ENCODE measurements around the gene TAS2R46.
"Not testable (repeated sequence)": the region's sequence is repeated elsewhere in the genome, so short reads cannot be mapped to it uniquely, and the experiment has no call there.

DNA sequence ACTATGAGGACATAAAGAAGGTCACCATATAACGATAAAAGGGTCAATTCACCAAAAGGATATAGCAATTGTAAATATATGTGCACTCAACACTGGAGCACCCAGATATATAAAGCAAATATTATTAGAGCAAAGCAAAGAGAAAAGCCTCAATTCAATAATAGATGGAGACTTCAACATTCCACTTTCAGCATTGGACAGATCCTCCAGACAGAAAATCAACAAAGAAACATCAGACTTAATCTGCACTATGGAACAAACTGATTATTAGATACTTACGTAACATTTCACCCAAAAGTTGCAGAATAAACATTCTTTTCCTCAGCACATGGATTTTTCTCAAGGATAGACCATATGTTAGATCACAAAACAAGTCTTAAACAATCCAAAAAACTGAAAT is 20.7 kb downstream of the TAS2R46 start:
- not testable (repeated sequence) for TF ChIP-seq POLR2A (IDR thresholded peaks at IDR 0.05; ENCODE audit: low read length)
- TF ChIP-seq, protein P1, sequence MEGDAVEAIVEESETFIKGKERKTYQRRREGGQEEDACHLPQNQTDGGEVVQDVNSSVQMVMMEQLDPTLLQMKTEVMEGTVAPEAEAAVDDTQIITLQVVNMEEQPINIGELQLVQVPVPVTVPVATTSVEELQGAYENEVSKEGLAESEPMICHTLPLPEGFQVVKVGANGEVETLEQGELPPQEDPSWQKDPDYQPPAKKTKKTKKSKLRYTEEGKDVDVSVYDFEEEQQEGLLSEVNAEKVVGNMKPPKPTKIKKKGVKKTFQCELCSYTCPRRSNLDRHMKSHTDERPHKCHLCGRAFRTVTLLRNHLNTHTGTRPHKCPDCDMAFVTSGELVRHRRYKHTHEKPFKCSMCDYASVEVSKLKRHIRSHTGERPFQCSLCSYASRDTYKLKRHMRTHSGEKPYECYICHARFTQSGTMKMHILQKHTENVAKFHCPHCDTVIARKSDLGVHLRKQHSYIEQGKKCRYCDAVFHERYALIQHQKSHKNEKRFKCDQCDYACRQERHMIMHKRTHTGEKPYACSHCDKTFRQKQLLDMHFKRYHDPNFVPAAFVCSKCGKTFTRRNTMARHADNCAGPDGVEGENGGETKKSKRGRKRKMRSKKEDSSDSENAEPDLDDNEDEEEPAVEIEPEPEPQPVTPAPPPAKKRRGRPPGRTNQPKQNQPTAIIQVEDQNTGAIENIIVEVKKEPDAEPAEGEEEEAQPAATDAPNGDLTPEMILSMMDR (IDR thresholded peaks at IDR 0.05), result not testable (repeated sequence)
